ENCODE data around the gene SPIN3. TPM values are rescaled to one million over a fixed set of nuclear protein-coding genes. Genes with fewer than 3 reads are reported as not detected.

Gene SPIN3
- total RNA-seq, 1 experiment from 2014 or later = 15.1 TPM

DNA sequence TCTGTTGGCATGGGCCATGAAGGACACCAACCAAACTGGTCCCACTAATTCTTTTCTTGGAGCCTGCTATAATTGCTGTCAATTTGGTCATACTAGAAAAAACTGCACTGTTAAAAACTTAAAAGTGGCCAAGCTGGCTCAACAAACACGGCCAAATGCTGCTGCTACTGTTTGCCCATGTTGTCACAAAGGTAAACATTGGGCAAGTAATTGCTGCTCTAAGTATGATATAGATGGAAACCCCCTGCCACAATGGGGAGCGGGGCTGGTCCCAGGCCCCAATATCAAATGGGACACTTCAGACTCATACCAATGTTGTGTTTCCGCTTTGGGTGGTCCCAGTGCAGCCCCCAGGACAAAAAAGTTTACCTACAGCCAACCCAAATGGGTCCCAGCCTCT lies 52.1 kb downstream of the SPIN3 start:
- TF ChIP-seq, protein P1, sequence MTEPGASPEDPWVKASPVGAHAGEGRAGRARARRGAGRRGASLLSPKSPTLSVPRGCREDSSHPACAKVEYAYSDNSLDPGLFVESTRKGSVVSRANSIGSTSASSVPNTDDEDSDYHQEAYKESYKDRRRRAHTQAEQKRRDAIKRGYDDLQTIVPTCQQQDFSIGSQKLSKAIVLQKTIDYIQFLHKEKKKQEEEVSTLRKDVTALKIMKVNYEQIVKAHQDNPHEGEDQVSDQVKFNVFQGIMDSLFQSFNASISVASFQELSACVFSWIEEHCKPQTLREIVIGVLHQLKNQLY (CRISPR knock-in tag; IDR thresholded peaks at IDR 0.05) = no peak
- no peak for TF ChIP-seq FOXK1 (CRISPR knock-in tag; IDR thresholded peaks at IDR 0.05)
- no peak for TF ChIP-seq ZNF425 (CRISPR knock-in tag; conservative IDR thresholded peaks at IDR 0.05)
- TF ChIP-seq ZNF396 (CRISPR knock-in tag; IDR thresholded peaks at IDR 0.05; ENCODE audit: borderline replicate concordance) = no peak
- TF ChIP-seq, protein P2, sequence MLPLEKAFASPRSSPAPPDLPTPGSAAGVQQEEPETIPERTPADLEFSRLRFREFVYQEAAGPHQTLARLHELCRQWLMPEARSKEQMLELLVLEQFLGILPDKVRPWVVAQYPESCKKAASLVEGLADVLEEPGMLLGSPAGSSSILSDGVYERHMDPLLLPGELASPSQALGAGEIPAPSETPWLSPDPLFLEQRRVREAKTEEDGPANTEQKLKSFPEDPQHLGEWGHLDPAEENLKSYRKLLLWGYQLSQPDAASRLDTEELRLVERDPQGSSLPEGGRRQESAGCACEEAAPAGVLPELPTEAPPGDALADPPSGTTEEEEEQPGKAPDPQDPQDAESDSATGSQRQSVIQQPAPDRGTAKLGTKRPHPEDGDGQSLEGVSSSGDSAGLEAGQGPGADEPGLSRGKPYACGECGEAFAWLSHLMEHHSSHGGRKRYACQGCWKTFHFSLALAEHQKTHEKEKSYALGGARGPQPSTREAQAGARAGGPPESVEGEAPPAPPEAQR (CRISPR knock-in tag; IDR thresholded peaks at IDR 0.05) = no peak
- TF ChIP-seq, protein P3, sequence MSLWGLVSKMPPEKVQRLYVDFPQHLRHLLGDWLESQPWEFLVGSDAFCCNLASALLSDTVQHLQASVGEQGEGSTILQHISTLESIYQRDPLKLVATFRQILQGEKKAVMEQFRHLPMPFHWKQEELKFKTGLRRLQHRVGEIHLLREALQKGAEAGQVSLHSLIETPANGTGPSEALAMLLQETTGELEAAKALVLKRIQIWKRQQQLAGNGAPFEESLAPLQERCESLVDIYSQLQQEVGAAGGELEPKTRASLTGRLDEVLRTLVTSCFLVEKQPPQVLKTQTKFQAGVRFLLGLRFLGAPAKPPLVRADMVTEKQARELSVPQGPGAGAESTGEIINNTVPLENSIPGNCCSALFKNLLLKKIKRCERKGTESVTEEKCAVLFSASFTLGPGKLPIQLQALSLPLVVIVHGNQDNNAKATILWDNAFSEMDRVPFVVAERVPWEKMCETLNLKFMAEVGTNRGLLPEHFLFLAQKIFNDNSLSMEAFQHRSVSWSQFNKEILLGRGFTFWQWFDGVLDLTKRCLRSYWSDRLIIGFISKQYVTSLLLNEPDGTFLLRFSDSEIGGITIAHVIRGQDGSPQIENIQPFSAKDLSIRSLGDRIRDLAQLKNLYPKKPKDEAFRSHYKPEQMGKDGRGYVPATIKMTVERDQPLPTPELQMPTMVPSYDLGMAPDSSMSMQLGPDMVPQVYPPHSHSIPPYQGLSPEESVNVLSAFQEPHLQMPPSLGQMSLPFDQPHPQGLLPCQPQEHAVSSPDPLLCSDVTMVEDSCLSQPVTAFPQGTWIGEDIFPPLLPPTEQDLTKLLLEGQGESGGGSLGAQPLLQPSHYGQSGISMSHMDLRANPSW (CRISPR knock-in tag; conservative IDR thresholded peaks at IDR 0.05; ENCODE audit: low read depth) = no peak
- TF ChIP-seq NFYB (CRISPR knock-in tag; conservative IDR thresholded peaks at IDR 0.05; ENCODE audit: low read depth) = no peak
- no peak for TF ChIP-seq RELA (CRISPR knock-in tag; IDR thresholded peaks at IDR 0.05; ENCODE audit: borderline replicate concordance)
- no peak for TF ChIP-seq EMX1 (CRISPR knock-in tag; IDR thresholded peaks at IDR 0.05)
- no peak for TF ChIP-seq ATF3 (CRISPR knock-in tag; conservative IDR thresholded peaks at IDR 0.05)
- no peak for TF ChIP-seq TP53 (CRISPR knock-in tag; IDR thresholded peaks at IDR 0.05)
- no peak for TF ChIP-seq ZNF263 (CRISPR knock-in tag; IDR thresholded peaks at IDR 0.05; ENCODE audit: low read depth)
- TF ChIP-seq SMAD3 (CRISPR knock-in tag; IDR thresholded peaks at IDR 0.05; ENCODE audit: borderline replicate concordance) = no peak
- TF ChIP-seq IRF2 (CRISPR knock-in tag; IDR thresholded peaks at IDR 0.05; ENCODE audit: borderline replicate concordance, low read depth) = no peak
- no peak for TF ChIP-seq PRRX2 (CRISPR knock-in tag; IDR thresholded peaks at IDR 0.05)
- TF ChIP-seq SMAD4 (CRISPR knock-in tag; IDR thresholded peaks at IDR 0.05) = no peak
- TF ChIP-seq TEAD4 (CRISPR knock-in tag; IDR thresholded peaks at IDR 0.05) = no peak
- no peak for TF ChIP-seq CBFB (CRISPR knock-in tag; IDR thresholded peaks at IDR 0.05; ENCODE audit: low read depth)
- CTCF ChIA-PET = no interaction called here
- ATAC-seq (no peak), DNase-seq (ENCODE audit: low spot score) (no peak)
- Mint-ChIP-seq H3K4me3 (no peak overlapping the region), H3K9me3 (peaks cover 44% of the 10 kb centered on the region), H3K27ac (no peak overlapping the region), H3K27me3 (ENCODE audit: low read depth) (peaks cover 6% of the 10 kb centered on the region), H3K4me1 (no peaks in the 10 kb centered on the region), H3K36me3 (peaks cover 16% of the 10 kb centered on the region)
- POLR2A ChIA-PET = no interaction called here

Other genes starting within 250 kb of the SPIN3 start
- gene SPIN2B, start 126.0 kb upstream of the SPIN3 start, total RNA-seq (2021) = 10.6 to 13.9 TPM (median 11.7 TPM) in 3 replicates
- gene SPIN2A, start 141.9 kb upstream of the SPIN3 start, total RNA-seq (2021) = 2.3 to 4.5 TPM (median 2.5 TPM) in 3 replicates